A549 (cell line): ENCODE measurements around the gene MAGEA8.

Experiments used
- CBX2 ChIP-seq: fragments of 200-600 bp; sonication (generic); IDR thresholded peaks from 2 replicates; pipeline ENCODE4 v1.6.1; 2016; ENCODE audit warnings: low read depth, mild to moderate bottlenecking, borderline replicate concordance
- EP300 ChIP-seq, 2 experiments: fragments of >200 bp; sonication (Bioruptor Twin); formaldehyde crosslinking; IDR thresholded peaks; 2 replicates in 1 of 2; 3 replicates in 1 of 2; pipeline ENCODE4 v1.6.1; 2016 to 2017
- HDAC2 ChIP-seq: fragments of 200-600 bp; sonication (generic); IDR thresholded peaks from 2 replicates; pipeline ENCODE4 v1.6.1; 2016
- RAD21 ChIP-seq, 2 experiments: fragments of >200 bp in 1 of 2; sonication (Bioruptor Twin) in 1 of 2; formaldehyde crosslinking in 1 of 2; IDR thresholded peaks in 1 of 2; conservative IDR thresholded peaks in 1 of 2; 2 replicates in 1 of 2; 3 replicates in 1 of 2; pipeline ENCODE4 v1.6.1; 2012 to 2018; ENCODE audit warnings: inconsistent platforms in 1 of 2
- RNF2 ChIP-seq: fragments of 200-600 bp; sonication (generic); IDR thresholded peaks from 2 replicates; pipeline ENCODE4 v1.6.1; 2016; ENCODE audit warnings: low read depth, mild to moderate bottlenecking, antibody characterized with exemption, moderate library complexity, borderline replicate concordance
- TF ChIP-seq, protein P1 (sequence below): fragments of >200 bp; sonication (Bioruptor Twin); formaldehyde crosslinking; IDR thresholded peaks from 3 replicates; pipeline ENCODE4 v1.5.1; 2016
- TF ChIP-seq, protein P2 (sequence below): fragments of 200-600 bp; sonication (generic); IDR thresholded peaks from 2 replicates; pipeline ENCODE4 v1.6.1; 2016; ENCODE audit warnings: antibody characterized with exemption, mild to moderate bottlenecking, moderate library complexity
- TF ChIP-seq, protein P3 (sequence below): IDR thresholded peaks from 2 replicates; pipeline ENCODE4 v1.6.1; 2012
- TF ChIP-seq, protein P4 (sequence below): fragments of 250-450 bp; sonication (Bioruptor Pico); IDR thresholded peaks from 2 replicates; pipeline ENCODE4 v1.5.0; 2021; ENCODE audit warnings: mild to moderate bottlenecking, moderate library complexity, borderline replicate concordance

DNA sequence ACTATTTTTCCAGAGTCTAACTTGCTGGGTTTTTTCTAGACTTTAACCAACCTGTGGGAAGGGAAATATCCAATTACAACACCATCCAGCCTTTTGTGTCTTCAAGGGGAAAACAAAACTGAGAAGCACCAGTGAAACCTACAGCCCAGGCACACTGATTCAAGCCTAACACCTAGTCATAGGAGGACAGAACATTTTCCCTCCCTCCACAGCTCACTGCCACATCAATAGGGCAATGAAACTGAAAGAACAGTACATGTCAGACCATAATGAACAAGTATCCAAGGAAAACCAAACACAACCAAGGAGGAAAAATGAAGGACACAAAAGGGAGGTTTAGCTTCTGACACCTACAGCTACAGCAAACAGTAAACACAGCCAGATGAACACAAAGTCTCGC, 17.6 kb downstream of the MAGEA8 start:
- TF ChIP-seq, protein P1, sequence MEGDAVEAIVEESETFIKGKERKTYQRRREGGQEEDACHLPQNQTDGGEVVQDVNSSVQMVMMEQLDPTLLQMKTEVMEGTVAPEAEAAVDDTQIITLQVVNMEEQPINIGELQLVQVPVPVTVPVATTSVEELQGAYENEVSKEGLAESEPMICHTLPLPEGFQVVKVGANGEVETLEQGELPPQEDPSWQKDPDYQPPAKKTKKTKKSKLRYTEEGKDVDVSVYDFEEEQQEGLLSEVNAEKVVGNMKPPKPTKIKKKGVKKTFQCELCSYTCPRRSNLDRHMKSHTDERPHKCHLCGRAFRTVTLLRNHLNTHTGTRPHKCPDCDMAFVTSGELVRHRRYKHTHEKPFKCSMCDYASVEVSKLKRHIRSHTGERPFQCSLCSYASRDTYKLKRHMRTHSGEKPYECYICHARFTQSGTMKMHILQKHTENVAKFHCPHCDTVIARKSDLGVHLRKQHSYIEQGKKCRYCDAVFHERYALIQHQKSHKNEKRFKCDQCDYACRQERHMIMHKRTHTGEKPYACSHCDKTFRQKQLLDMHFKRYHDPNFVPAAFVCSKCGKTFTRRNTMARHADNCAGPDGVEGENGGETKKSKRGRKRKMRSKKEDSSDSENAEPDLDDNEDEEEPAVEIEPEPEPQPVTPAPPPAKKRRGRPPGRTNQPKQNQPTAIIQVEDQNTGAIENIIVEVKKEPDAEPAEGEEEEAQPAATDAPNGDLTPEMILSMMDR, result no peak
- TF ChIP-seq, protein P2, sequence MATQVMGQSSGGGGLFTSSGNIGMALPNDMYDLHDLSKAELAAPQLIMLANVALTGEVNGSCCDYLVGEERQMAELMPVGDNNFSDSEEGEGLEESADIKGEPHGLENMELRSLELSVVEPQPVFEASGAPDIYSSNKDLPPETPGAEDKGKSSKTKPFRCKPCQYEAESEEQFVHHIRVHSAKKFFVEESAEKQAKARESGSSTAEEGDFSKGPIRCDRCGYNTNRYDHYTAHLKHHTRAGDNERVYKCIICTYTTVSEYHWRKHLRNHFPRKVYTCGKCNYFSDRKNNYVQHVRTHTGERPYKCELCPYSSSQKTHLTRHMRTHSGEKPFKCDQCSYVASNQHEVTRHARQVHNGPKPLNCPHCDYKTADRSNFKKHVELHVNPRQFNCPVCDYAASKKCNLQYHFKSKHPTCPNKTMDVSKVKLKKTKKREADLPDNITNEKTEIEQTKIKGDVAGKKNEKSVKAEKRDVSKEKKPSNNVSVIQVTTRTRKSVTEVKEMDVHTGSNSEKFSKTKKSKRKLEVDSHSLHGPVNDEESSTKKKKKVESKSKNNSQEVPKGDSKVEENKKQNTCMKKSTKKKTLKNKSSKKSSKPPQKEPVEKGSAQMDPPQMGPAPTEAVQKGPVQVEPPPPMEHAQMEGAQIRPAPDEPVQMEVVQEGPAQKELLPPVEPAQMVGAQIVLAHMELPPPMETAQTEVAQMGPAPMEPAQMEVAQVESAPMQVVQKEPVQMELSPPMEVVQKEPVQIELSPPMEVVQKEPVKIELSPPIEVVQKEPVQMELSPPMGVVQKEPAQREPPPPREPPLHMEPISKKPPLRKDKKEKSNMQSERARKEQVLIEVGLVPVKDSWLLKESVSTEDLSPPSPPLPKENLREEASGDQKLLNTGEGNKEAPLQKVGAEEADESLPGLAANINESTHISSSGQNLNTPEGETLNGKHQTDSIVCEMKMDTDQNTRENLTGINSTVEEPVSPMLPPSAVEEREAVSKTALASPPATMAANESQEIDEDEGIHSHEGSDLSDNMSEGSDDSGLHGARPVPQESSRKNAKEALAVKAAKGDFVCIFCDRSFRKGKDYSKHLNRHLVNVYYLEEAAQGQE, result no peak
- TF ChIP-seq CBX2, result no peak
- TF ChIP-seq, protein P3, sequence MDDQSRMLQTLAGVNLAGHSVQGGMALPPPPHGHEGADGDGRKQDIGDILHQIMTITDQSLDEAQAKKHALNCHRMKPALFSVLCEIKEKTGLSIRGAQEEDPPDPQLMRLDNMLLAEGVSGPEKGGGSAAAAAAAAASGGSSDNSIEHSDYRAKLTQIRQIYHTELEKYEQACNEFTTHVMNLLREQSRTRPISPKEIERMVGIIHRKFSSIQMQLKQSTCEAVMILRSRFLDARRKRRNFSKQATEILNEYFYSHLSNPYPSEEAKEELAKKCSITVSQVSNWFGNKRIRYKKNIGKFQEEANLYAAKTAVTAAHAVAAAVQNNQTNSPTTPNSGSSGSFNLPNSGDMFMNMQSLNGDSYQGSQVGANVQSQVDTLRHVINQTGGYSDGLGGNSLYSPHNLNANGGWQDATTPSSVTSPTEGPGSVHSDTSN, result no peak
- no peak for TF ChIP-seq HDAC2
- no peak for TF ChIP-seq EP300 (IDR thresholded peaks at IDR 0.05)
- TF ChIP-seq RAD21 (conservative IDR thresholded peaks at IDR 0.05 in 1 of 2, IDR thresholded peaks at IDR 0.05 in 1 of 2), result no peak
- TF ChIP-seq, protein P4, sequence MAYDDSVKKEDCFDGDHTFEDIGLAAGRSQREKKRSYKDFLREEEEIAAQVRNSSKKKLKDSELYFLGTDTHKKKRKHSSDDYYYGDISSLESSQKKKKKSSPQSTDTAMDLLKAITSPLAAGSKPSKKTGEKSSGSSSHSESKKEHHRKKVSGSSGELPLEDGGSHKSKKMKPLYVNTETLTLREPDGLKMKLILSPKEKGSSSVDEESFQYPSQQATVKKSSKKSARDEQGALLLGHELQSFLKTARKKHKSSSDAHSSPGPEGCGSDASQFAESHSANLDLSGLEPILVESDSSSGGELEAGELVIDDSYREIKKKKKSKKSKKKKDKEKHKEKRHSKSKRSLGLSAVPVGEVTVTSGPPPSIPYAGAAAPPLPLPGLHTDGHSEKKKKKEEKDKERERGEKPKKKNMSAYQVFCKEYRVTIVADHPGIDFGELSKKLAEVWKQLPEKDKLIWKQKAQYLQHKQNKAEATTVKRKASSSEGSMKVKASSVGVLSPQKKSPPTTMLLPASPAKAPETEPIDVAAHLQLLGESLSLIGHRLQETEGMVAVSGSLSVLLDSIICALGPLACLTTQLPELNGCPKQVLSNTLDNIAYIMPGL, result no peak
- no peak for TF ChIP-seq RNF2
